ENCODE data around the gene AFF1.

GRCh38 chr4:87044511-87045233 is 109.9 kb downstream of the AFF1 start:
- TF ChIP-seq, protein P1, sequence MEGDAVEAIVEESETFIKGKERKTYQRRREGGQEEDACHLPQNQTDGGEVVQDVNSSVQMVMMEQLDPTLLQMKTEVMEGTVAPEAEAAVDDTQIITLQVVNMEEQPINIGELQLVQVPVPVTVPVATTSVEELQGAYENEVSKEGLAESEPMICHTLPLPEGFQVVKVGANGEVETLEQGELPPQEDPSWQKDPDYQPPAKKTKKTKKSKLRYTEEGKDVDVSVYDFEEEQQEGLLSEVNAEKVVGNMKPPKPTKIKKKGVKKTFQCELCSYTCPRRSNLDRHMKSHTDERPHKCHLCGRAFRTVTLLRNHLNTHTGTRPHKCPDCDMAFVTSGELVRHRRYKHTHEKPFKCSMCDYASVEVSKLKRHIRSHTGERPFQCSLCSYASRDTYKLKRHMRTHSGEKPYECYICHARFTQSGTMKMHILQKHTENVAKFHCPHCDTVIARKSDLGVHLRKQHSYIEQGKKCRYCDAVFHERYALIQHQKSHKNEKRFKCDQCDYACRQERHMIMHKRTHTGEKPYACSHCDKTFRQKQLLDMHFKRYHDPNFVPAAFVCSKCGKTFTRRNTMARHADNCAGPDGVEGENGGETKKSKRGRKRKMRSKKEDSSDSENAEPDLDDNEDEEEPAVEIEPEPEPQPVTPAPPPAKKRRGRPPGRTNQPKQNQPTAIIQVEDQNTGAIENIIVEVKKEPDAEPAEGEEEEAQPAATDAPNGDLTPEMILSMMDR (IDR thresholded peaks at IDR 0.05; ENCODE audit: insufficient read depth, low read length, poor library complexity, severe bottlenecking), result no peak
- TF ChIP-seq EZH2phosphoT487 (conservative IDR thresholded peaks at IDR 0.05; ENCODE audit: low read length), result no peak
